IgD-negative memory B cell (primary cell): ENCODE results near the gene KNSTRN. TPM values are rescaled to one million over a fixed set of nuclear protein-coding genes. Genes with fewer than 3 reads are reported as not detected.

ENCODE experiments used
- H3K27ac Mint-ChIP-seq, 3 donors: one replicate each; pipeline ENCODE4 v1.8.0; 2020 to 2022; ENCODE audit warnings: mild to moderate bottlenecking in 3 of 3, mixed read lengths in 3 of 3, moderate library complexity in 1 of 3
- H3K27me3 Mint-ChIP-seq: one replicate; pipeline ENCODE4 v1.8.0; 2021; ENCODE audit warnings: mixed read lengths
- H3K36me3 Mint-ChIP-seq: one replicate; pipeline ENCODE4 v1.8.0; 2020; ENCODE audit warnings: mild to moderate bottlenecking, mixed read lengths
- H3K4me1 Mint-ChIP-seq, 3 donors: one replicate each; pipeline ENCODE4 v1.8.0; 2020 to 2022; ENCODE audit warnings: mixed read lengths in 3 of 3, mild to moderate bottlenecking in 1 of 3
- H3K4me3 Mint-ChIP-seq, 4 donors: one replicate each; pipeline ENCODE4 v1.8.0; 2020 to 2022; ENCODE audit warnings: mild to moderate bottlenecking in 4 of 4, mixed read lengths in 4 of 4, moderate library complexity in 3 of 4
- H3K9me3 Mint-ChIP-seq, 3 donors: one replicate each; pipeline ENCODE4 v1.8.0; 2020 to 2021; ENCODE audit warnings: mixed read lengths in 3 of 3, mild to moderate bottlenecking in 1 of 3
- polyA plus RNA-seq: library from polyadenylated mRNA; unstranded; fragments of 300-500 nt; fragmentation: Illumina TruSeq; gene quantifications from one replicate; pipeline ENCODE4 v1.2.3, GENCODE V29; 2021

The KNSTRN gene
- polyA plus RNA-seq, 1 donor from 2014 or later, result 4.6 TPM

DNA sequence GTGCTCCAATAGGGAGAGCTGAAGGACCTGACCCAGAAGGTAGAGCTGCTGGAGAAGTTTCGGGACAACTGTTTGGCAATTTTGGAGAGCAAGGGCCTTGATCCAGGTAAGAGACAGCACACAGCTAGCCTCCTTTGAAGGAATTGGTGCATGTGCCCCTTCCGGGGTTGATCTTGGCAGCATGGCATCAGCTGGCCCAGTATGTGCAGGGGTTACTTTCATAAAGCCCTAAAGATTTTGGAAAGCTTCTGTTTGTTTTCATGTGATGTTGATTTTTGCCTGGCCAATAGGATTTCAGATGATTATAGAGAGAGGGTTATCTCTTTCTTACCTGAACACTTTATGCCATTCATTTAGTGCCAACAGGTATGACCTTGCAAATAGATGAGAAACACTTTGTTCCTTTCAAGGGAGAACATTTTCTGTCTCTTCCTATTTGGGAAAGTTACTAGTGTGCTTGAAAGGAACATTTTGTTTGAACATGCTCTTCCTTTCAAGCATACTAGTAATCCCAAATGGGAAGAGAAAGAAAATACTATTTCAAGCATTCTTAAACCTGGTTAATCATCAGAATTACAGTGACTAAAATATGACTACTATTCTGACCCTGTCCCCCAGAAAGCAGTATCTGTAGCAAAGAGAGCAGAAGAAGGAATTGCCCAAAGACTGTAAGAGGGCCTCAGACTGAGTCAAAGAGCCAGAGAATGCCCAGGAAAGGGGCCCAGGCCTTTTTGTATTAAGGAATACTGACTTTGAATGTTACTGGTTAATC lies 7.5 kb downstream of the KNSTRN start:
- Mint-ChIP-seq H3K4me3 (peak overlapping the region in 1 of 4 donors; percentile 65), H3K27me3 (no peaks in the 10 kb centered on the region), H3K36me3 (peaks cover 9% of the 10 kb centered on the region), H3K9me3 (no peaks in the 10 kb centered on the region), H3K4me1 (no peaks in the 10 kb centered on the region), H3K27ac (peak overlapping the region in 1 of 3 donors; percentile 74)

DNA sequence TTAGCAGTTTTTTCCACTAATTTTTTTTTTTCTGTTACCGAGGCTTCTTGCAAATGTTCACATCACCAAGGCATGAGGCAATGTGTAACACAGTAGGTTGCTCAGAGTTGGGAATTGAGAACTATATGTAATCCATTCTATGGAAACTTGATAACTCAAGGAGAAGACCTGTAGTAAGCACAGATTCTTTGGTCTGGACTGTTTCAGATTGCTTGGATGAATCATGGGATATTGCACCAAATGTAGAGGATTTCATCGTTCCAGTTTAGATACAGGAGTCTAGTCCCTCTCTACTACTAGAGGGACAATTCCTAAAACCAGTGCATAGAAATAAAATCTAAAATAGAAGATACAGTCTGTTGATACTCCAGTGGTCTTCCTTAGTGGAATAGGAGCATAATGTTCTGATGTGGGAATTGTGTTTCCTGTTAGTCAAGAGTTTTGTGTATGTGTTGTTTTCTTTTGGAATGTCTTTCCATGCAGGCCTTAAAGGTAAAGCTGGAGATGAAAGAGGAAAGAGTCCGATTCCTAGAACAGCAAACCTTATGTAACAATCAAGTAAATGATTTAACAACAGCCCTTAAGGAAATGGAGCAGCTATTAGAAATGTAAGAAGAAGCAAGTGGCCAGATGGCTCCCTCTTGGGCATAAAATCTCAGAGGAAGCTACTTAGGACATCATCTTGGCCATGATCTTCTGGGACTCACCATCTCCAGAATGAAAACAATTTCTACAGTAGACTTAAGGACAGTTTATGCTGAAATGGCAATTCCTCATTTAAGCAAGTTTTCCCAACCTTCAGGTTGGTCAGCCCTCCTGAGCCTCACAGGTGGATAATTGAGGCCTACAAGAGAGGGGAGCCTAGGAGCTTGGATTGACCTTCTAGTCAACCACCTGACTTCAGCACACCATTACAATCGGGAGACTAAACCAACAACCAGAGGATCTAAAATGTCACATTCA lies 10.7 kb downstream of the KNSTRN start:
- no peak overlapping the region for H3K4me3 Mint-ChIP-seq
- H3K27ac Mint-ChIP-seq, result no peak overlapping the region
- no peaks in the 10 kb centered on the region for H3K9me3 Mint-ChIP-seq
- H3K4me1 Mint-ChIP-seq, result peaks cover 3 to 7% (median 3%) of the 10 kb centered on the region in 3 donors
- no peaks in the 10 kb centered on the region for H3K27me3 Mint-ChIP-seq
- peaks cover 11% of the 10 kb centered on the region for H3K36me3 Mint-ChIP-seq

DNA sequence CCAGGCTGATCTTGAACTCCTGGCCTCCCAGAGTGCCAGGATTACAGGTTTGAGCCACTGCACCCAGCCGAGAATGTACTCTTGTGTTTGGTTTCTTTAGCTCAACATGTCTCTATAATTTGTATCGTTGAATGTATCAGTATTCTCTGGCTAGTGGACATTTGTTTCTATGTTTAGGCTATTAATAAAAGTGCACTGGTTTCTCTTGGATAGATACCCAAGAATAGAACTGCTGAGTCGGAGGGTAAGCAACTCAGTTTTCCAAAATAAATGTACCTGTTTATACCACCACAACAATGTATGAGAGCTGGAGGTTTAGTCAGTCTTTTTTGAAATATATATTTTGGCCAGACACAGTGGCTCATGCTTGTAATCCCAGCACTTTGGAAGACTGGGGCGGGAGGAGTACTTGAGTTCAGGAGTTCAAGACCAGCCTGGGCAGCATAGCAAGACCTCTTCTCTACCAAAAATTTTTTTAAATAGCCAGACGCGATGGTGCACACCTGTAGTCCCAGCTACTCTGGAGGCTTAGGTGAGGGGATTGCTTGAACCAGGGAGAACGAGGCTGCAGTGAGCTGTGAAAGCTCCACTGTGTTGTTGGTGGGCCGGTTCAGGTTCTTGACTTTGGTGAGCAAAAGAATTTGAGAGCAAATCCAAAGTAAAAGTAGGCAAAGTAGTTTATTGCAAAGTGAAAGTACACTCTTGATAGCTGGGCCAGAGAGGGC lies 15.3 kb downstream of the KNSTRN start:
- H3K9me3 Mint-ChIP-seq, result peaks cover 0 to 2% (median 0%) of the 10 kb centered on the region in 3 donors
- H3K27ac Mint-ChIP-seq, result peak overlapping the region in 2 of 3 donors; percentile 23 to 67
- no peaks in the 10 kb centered on the region for H3K27me3 Mint-ChIP-seq
- peaks cover 14 to 15% (median 15%) of the 10 kb centered on the region in 3 donors for H3K4me1 Mint-ChIP-seq
- H3K4me3 Mint-ChIP-seq, result peak overlapping the region in 3 of 4 donors; percentile 25 to 81 (median 29)
- peaks cover 7% of the 10 kb centered on the region for H3K36me3 Mint-ChIP-seq

DNA sequence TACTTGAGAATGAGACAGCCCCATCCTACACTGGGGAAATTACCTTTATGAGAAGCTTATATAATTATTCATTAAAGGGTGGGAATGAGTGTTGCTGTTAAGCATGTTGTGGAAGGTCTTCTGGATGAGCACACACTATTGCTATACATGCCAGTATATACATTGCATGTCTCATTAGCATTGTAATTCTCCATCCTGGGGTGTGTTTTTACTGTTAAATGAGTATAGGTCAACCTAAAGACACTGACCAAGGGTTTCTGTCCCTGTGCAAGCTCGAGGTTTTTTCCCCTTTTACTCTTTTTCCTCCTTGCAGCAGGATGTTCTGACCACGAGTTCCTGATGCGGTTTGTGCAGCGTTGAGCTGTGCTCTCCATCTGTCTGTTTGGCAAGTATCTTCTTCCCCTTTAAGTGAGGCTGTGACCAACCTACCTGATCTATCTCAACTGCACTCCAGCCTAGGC lies 15.9 kb downstream of the KNSTRN start:
- Mint-ChIP-seq H3K27me3 (no peaks in the 10 kb centered on the region), H3K36me3 (peaks cover 5% of the 10 kb centered on the region), H3K9me3 (peaks cover 0 to 2% (median 0%) of the 10 kb centered on the region in 3 donors), H3K4me1 (peaks cover 14 to 15% (median 15%) of the 10 kb centered on the region in 3 donors), H3K4me3 (peak overlapping the region; percentile 17 to 81 (median 27)), H3K27ac (no peak overlapping the region)

DNA sequence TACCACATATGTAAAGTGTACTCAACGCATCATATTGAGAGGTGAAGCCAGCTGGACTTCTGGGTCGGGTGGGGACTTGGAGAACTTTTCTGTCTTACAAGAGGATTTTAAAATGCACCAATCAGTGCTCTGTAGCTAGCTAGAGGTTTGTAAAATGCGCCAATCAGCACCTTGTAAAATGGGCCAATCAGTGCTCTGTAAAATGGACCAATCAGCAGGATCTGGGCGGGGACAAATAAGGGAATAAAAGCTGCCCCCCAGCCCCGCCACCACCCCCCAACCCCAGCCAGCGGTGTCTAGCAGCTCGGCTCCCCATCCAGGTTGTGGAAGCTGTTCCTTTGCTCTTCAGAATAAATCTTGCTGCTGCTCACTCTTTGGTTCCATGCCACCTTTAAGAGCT lies 16.8 kb downstream of the KNSTRN start:
- Mint-ChIP-seq H3K27ac (no peak overlapping the region), H3K27me3 (no peaks in the 10 kb centered on the region), H3K4me3 (no peak overlapping the region), H3K9me3 (peaks cover 0 to 2% (median 0%) of the 10 kb centered on the region in 3 donors), H3K36me3 (peaks cover 2% of the 10 kb centered on the region), H3K4me1 (peaks cover 15 to 17% (median 16%) of the 10 kb centered on the region in 3 donors)

DNA sequence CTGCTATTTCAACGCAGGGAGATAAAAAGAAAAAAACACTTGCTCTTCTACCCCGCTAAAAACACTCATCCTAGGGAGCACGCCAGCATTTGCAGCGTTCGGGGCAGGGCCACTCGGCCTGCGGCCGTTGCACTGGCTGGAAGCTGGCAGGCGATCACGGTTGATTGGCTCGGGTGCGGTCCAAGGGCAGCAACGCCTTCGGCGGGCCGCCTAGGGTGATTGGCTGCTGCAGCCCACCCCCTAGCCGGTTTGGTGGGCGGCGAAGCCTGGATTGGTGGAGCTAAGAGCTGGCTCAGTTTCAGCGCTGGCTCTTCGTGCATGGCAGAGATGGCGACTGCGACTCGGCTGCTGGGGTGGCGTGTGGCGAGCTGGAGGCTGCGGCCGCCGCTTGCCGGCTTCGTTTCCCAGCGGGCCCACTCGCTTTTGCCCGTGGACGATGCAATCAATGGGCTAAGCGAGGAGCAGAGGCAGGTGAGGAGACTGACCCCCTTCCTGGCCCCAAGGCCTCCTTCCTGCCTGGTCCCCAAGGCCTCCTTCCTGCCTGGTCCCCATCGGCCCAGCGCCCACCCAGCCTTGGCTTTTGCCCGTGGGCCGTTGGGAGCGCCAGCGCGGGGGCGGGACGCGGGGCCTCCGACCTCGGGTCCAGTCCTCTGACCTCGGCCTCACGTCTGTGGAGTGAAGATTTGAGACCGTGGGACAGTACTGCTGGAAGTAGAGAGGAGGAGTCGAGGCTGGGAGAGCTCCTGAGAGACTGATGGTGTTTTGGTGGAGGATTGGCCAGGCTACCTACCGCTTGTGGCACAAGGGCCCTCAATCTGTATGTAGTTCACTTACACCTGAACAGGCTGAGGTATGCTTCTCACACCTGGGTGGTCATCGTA lies 23.2 kb downstream of the KNSTRN start, which contains the start of gene IVD:
Gene IVD (plus strand): TSS at position 295 of the 881 bp plus-strand sequence. CDS start 33 bp downstream, at position 328.
- Mint-ChIP-seq H3K4me3 (peak within 1 kb of the TSS; percentile 87 to 94 (median 91)), H3K27ac (peak within 1 kb of the TSS; percentile 64 to 95 (median 89)), H3K36me3 (no peaks in the 10 kb centered on the region), H3K27me3 (no peaks in the 10 kb centered on the region), H3K4me1 (peaks cover 22 to 23% (median 23%) of the 10 kb centered on the region in 3 donors), H3K9me3 (no peaks in the 10 kb centered on the region)

DNA sequence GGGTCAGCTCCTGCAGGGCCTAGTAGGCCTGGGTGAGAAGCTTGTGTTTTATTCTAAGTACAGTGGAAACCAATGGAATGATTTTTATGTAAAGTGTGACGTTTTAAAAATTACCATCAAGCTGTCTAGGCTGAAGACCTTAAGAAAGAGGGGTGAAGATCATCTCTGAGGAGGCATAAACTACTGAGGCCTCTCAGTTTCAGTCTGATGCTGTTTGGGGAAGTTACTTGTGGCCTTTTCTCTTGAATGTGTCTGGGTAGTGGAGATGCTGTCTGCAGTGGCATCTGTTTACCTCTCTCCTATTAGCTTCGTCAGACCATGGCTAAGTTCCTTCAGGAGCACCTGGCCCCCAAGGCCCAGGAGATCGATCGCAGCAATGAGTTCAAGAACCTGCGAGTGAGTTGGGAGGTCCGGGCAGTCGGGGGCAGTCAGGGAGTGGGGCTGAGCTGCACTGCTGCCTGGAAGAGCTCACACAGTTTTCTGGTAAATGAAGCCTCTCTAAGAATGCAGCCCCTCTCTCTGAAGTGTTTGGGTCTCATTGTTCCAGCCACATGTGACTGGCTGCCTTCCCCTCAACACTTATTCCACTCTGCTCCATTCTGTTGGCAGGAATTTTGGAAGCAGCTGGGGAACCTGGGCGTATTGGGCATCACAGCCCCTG lies 24.9 kb downstream of the KNSTRN start:
- H3K36me3 Mint-ChIP-seq, result no peaks in the 10 kb centered on the region
- peak overlapping the region; percentile 75 to 92 (median 83) for H3K27ac Mint-ChIP-seq
- H3K4me3 Mint-ChIP-seq, result peak overlapping the region; percentile 79 to 94 (median 84)
- no peaks in the 10 kb centered on the region for H3K27me3 Mint-ChIP-seq
- peaks cover 22 to 25% (median 23%) of the 10 kb centered on the region in 3 donors for H3K4me1 Mint-ChIP-seq
- no peaks in the 10 kb centered on the region for H3K9me3 Mint-ChIP-seq

DNA sequence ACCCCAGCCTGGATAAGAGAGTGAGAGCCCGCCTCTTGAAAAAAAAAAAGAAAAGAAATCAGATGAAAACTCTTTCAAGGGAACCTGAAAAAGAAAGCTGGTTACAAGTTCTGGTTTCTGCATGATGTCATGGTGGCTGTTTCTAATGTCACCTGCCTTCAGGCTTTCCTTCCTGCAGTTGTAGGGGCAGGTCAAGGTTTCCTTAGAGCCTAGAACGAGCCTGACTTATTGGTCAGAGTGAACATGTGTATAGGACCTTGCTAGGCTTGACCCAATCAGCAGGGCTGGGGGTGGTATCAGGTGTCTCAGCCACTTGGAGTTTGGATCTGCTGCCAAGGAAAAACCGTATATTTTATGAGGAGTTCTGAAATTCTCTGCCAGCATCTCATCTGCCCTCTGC lies 26.8 kb downstream of the KNSTRN start:
- no peaks in the 10 kb centered on the region for H3K27me3 Mint-ChIP-seq
- H3K9me3 Mint-ChIP-seq, result no peaks in the 10 kb centered on the region
- H3K4me3 Mint-ChIP-seq, result no peak overlapping the region
- peak overlapping the region in 1 of 3 donors; percentile 43 for H3K27ac Mint-ChIP-seq
- no peaks in the 10 kb centered on the region for H3K36me3 Mint-ChIP-seq
- peaks cover 20 to 24% (median 23%) of the 10 kb centered on the region in 3 donors for H3K4me1 Mint-ChIP-seq

DNA sequence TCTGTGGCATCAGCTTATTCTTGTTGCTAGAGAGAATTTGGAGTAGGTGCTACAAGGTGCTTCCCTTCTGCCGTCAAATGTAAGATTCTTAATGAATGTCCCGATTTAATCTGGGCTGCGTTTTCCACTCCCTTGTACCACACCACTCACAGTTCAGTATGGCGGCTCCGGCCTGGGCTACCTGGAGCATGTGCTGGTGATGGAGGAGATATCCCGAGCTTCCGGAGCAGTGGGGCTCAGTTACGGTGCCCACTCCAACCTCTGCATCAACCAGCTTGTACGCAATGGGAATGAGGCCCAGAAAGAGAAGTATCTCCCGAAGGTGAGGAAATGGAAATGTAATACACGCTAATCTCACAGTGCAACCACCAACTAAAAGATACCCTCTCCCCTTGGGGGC lies 28.0 kb downstream of the KNSTRN start:
- Mint-ChIP-seq H3K36me3 (no peaks in the 10 kb centered on the region), H3K9me3 (no peaks in the 10 kb centered on the region), H3K4me3 (peak overlapping the region in 1 of 4 donors; percentile 58), H3K4me1 (peaks cover 14 to 19% (median 16%) of the 10 kb centered on the region in 3 donors), H3K27ac (peak overlapping the region in 1 of 3 donors; percentile 59), H3K27me3 (no peaks in the 10 kb centered on the region)

DNA sequence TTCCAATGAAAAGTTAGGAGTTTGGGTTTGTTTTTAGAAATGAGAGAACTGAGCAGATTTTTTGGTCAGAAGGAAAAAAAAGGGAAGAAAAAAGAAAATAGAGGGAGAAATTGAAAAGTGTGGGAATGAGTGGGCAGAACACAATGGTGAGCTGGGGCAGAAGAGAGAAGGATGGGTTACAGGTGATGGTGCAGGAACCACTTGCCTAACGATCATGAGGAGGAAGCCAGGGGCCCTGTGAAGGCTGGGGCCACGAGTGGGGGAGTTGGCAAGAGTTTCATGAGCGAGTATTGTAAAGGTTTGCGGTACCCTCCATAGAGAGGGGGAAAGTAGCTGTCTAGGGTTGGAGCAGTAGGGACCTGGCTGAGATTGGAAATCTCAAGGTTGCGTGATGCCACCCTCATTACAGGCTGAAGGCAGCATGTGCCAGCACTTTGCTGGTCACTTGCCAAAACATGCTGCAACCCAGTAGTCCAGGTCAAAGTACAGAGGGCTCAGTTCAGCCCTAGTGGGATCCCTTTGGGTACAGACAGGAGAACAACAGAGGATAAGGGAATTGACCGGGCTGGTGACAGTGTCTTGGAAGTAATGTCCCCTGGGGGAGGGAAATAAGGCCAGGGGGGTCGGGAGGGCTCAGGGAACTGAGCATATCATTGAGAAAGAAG lies 29.7 kb downstream of the KNSTRN start:
- H3K27me3 Mint-ChIP-seq, result no peaks in the 10 kb centered on the region
- no peak overlapping the region for H3K4me3 Mint-ChIP-seq
- no peaks in the 10 kb centered on the region for H3K36me3 Mint-ChIP-seq
- peaks cover 5 to 9% (median 6%) of the 10 kb centered on the region in 3 donors for H3K4me1 Mint-ChIP-seq
- no peak overlapping the region for H3K27ac Mint-ChIP-seq
- no peaks in the 10 kb centered on the region for H3K9me3 Mint-ChIP-seq

DNA sequence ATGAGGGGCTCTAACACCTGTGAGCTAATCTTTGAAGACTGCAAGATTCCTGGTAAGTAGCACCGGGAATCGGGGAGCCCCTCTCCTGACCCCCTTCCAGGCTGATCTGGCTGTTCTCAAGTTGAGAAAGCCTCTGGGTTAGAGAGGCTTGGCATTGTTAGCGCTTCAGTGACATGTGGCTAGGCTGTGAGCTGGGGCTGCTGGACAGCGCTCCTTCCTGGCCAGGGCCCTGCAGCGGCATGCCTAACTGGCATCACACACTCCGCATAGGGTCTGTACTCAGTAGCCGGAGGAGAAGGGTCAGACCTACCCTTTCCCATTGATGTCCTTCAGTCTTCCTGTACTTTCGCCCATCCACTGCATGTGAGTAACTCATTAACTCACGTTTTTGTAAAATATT lies 30.5 kb downstream of the KNSTRN start:
- Mint-ChIP-seq H3K27ac (no peak overlapping the region), H3K4me3 (no peak overlapping the region), H3K9me3 (no peaks in the 10 kb centered on the region)

DNA sequence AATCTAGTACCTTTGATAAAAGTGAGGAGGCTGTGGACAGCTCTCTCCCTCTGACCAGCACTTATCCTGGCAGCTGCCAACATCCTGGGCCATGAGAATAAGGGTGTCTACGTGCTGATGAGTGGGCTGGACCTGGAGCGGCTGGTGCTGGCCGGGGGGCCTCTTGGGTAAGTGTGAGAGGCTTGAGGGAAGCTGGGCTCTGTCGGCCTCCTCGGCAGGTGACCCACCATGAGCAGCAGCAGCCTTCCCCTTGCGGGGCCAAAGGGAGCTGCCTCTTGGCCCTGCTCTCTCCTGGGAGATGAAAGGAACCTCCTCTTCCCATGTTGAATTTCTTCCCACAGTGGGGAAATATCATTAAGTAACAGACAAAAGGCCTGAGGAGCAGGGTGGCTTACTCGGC lies 32.3 kb downstream of the KNSTRN start:
- H3K4me3 Mint-ChIP-seq, result no peak overlapping the region
- H3K36me3 Mint-ChIP-seq, result peaks cover 1% of the 10 kb centered on the region
- no peak overlapping the region for H3K27ac Mint-ChIP-seq
- H3K27me3 Mint-ChIP-seq, result no peaks in the 10 kb centered on the region
- peaks cover 0 to 4% (median 0%) of the 10 kb centered on the region in 3 donors for H3K4me1 Mint-ChIP-seq
- no peaks in the 10 kb centered on the region for H3K9me3 Mint-ChIP-seq

More for the DNA sequence above, 30.5 kb downstream of the KNSTRN start:
- peaks cover 0 to 6% (median 0%) of the 10 kb centered on the region in 3 donors for H3K4me1 Mint-ChIP-seq
- H3K36me3 Mint-ChIP-seq, result peaks cover 1% of the 10 kb centered on the region
- H3K27me3 Mint-ChIP-seq, result no peaks in the 10 kb centered on the region

DNA sequence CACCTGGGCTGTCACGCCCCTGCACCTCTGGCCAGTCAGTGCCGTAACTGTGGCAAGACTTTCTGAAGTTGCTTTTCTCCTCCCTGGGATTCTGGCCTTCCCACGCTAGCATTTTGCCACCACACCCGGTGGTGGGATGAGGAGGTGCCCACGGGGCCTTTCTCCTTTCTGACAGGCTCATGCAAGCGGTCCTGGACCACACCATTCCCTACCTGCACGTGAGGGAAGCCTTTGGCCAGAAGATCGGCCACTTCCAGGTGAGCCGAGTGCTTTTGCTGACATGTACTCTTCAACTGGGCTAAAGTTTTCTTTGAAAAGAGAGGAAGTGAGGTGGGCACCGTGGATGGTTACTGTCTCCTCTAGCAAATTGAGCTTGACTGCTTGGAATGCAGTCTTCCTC lies 32.7 kb downstream of the KNSTRN start:
- peaks cover 0 to 4% (median 0%) of the 10 kb centered on the region in 3 donors for H3K4me1 Mint-ChIP-seq
- H3K4me3 Mint-ChIP-seq, result no peak overlapping the region
- H3K36me3 Mint-ChIP-seq, result peaks cover 1% of the 10 kb centered on the region
- no peaks in the 10 kb centered on the region for H3K27me3 Mint-ChIP-seq
- no peak overlapping the region for H3K27ac Mint-ChIP-seq
- H3K9me3 Mint-ChIP-seq, result no peaks in the 10 kb centered on the region
